Mucosa of stomach (tissue), 1 donor: ENCODE measurements around the gene CDO1.

Experiments used
- H3K27me3 ChIP-seq: one replicate; pipeline ENCODE4 v1.7.0; 2013; ENCODE audit warnings: mild to moderate bottlenecking, low read length; ENCODE audit not compliant: control insufficient read depth, insufficient read depth
- H3K36me3 ChIP-seq: one replicate; pipeline ENCODE4 v1.7.0; 2013; ENCODE audit warnings: low read length; ENCODE audit not compliant: control insufficient read depth, insufficient read depth
- H3K4me1 ChIP-seq: one replicate; pipeline ENCODE4 v1.7.0; 2013; ENCODE audit warnings: mild to moderate bottlenecking, low read length; ENCODE audit not compliant: control insufficient read depth, insufficient read depth
- H3K4me3 ChIP-seq: one replicate; pipeline ENCODE4 v1.7.0; 2013; ENCODE audit warnings: low read length
- H3K9ac ChIP-seq: one replicate; pipeline ENCODE4 v1.7.0; 2013; ENCODE audit warnings: mild to moderate bottlenecking, low read length, moderate library complexity
- H3K9me3 ChIP-seq: one replicate; pipeline ENCODE4 v1.7.0; 2013; ENCODE audit warnings: mild to moderate bottlenecking, low read length, moderate library complexity; ENCODE audit not compliant: control insufficient read depth
- donor health status: Pancreatic carcinoma.

CDO1 gene

GRCh38 chr5:115806986-115807653 is 9.3 kb downstream of the CDO1 start:
- Histone ChIP-seq H3K9ac (no peak overlapping the region), H3K4me3 (no peak overlapping the region), H3K36me3 (no peaks in the 10 kb centered on the region), H3K27me3 (no peaks in the 10 kb centered on the region), H3K4me1 (no peaks in the 10 kb centered on the region), H3K9me3 (no peaks in the 10 kb centered on the region)

- Histone ChIP-seq H3K4me3 (no peak overlapping the region), H3K36me3 (no peaks in the 10 kb centered on the region), H3K9me3 (no peaks in the 10 kb centered on the region), H3K27me3 (no peaks in the 10 kb centered on the region), H3K9ac (no peak overlapping the region), H3K4me1 (no peaks in the 10 kb centered on the region)
Measured at GRCh38 chr5:115801984-115802383, 14.5 kb downstream of the CDO1 start.

GRCh38 chr5:115801152-115801551 is 15.3 kb downstream of the CDO1 start:
- Histone ChIP-seq H3K9me3 (no peaks in the 10 kb centered on the region), H3K4me1 (no peaks in the 10 kb centered on the region), H3K36me3 (no peaks in the 10 kb centered on the region), H3K4me3 (no peak overlapping the region), H3K9ac (no peak overlapping the region), H3K27me3 (no peaks in the 10 kb centered on the region)

- Histone ChIP-seq H3K27me3 (no peaks in the 10 kb centered on the region), H3K9ac (no peak overlapping the region), H3K9me3 (no peaks in the 10 kb centered on the region), H3K4me1 (no peaks in the 10 kb centered on the region), H3K36me3 (no peaks in the 10 kb centered on the region), H3K4me3 (no peak overlapping the region)
Measured at GRCh38 chr5:115800108-115800507, 16.4 kb downstream of the CDO1 start.

GRCh38 chr5:115798252-115798651 is 18.2 kb downstream of the CDO1 start:
- H3K36me3 ChIP-seq: no peaks in the 10 kb centered on the region
- H3K9ac ChIP-seq: no peak overlapping the region
- no peaks in the 10 kb centered on the region for H3K4me1 ChIP-seq
- H3K4me3 ChIP-seq: no peak overlapping the region
- no peaks in the 10 kb centered on the region for H3K9me3 ChIP-seq
- H3K27me3 ChIP-seq: no peaks in the 10 kb centered on the region

- Histone ChIP-seq H3K9me3 (no peaks in the 10 kb centered on the region), H3K9ac (no peak overlapping the region), H3K27me3 (no peaks in the 10 kb centered on the region), H3K36me3 (no peaks in the 10 kb centered on the region), H3K4me1 (no peaks in the 10 kb centered on the region), H3K4me3 (no peak overlapping the region)
Measured at GRCh38 chr5:115796656-115797055, 19.8 kb downstream of the CDO1 start.

- no peaks in the 10 kb centered on the region for H3K4me1 ChIP-seq
- no peak overlapping the region for H3K9ac ChIP-seq
- H3K4me3 ChIP-seq: no peak overlapping the region
- H3K9me3 ChIP-seq: no peaks in the 10 kb centered on the region
- no peaks in the 10 kb centered on the region for H3K27me3 ChIP-seq
- H3K36me3 ChIP-seq: no peaks in the 10 kb centered on the region
Measured at GRCh38 chr5:115795700-115796099, 20.8 kb downstream of the CDO1 start.

- Histone ChIP-seq H3K4me1 (no peaks in the 10 kb centered on the region), H3K27me3 (peaks cover 6% of the 10 kb centered on the region), H3K9me3 (no peaks in the 10 kb centered on the region), H3K36me3 (no peaks in the 10 kb centered on the region), H3K4me3 (no peak overlapping the region), H3K9ac (no peak overlapping the region)
Measured at GRCh38 chr5:115788440-115788839, 28.0 kb downstream of the CDO1 start.

GRCh38 chr5:115787426-115787825 is 29.0 kb downstream of the CDO1 start:
- H3K9me3 ChIP-seq: no peaks in the 10 kb centered on the region

GRCh38 chr5:115785381-115786065 is 30.9 kb downstream of the CDO1 start:
- Histone ChIP-seq H3K4me3 (no peak overlapping the region), H3K9ac (no peak overlapping the region), H3K4me1 (no peaks in the 10 kb centered on the region), H3K27me3 (peaks cover 6% of the 10 kb centered on the region), H3K9me3 (no peaks in the 10 kb centered on the region), H3K36me3 (no peaks in the 10 kb centered on the region)

More at GRCh38 chr5:115787426-115787825, 29.0 kb downstream of the CDO1 start:
- H3K4me3 ChIP-seq: no peak overlapping the region
- H3K27me3 ChIP-seq: peaks cover 6% of the 10 kb centered on the region
- no peaks in the 10 kb centered on the region for H3K36me3 ChIP-seq
- H3K9ac ChIP-seq: no peak overlapping the region
- no peaks in the 10 kb centered on the region for H3K4me1 ChIP-seq

GRCh38 chr5:115778417-115778816 is 38.0 kb downstream of the CDO1 start:
- Histone ChIP-seq H3K36me3 (no peaks in the 10 kb centered on the region), H3K9ac (no peak overlapping the region), H3K4me1 (no peaks in the 10 kb centered on the region), H3K9me3 (no peaks in the 10 kb centered on the region), H3K27me3 (no peaks in the 10 kb centered on the region), H3K4me3 (no peak overlapping the region)

- Histone ChIP-seq H3K4me1 (no peaks in the 10 kb centered on the region), H3K9ac (no peak overlapping the region), H3K27me3 (no peaks in the 10 kb centered on the region), H3K4me3 (no peak overlapping the region), H3K36me3 (no peaks in the 10 kb centered on the region), H3K9me3 (no peaks in the 10 kb centered on the region)
Measured at GRCh38 chr5:115776989-115777388, 39.5 kb downstream of the CDO1 start.
